Measurements from ENCODE around the gene FH.

DNA sequence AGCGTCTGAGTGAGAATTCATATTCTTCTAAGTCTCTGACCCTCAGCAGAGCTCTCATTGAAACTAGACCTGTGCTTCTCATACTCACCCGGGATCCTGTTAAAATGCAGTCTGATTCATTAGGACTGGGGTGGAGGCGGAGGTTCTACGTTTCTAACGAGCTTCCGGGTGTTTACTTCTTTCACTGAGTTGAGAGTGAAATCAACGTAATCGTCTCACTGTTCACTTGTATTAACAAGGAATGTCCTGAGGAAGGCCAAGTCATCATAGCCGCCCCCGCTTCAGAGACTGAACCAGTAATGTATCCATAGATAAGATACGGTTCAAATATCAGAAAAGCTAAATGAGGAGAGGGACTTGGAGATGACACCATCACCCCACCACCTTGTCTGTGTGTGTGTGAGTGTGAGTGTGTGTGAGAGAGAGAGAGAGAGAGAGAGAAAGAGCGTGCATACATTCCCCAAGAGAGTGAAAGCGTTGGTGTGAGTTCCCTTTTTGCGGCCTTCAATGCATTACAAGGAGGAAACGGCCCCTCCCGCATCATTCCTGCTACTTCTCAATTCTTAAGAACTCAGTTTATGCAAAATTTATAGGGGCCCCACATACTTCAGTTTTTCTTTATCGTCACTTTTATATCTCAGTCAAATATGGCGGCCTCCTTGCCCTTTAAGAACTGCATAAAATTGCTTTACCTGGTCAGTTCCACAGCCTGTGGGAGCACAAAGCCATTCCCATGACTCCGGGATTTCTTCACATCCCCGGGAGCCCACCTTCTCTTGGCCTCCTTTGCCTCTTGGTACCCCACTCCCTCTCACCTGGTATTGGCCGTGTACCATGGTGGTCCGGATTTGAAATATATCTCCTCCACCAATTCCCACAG is 32.4 kb upstream of the FH start:
- TF ChIP-seq, protein P1, sequence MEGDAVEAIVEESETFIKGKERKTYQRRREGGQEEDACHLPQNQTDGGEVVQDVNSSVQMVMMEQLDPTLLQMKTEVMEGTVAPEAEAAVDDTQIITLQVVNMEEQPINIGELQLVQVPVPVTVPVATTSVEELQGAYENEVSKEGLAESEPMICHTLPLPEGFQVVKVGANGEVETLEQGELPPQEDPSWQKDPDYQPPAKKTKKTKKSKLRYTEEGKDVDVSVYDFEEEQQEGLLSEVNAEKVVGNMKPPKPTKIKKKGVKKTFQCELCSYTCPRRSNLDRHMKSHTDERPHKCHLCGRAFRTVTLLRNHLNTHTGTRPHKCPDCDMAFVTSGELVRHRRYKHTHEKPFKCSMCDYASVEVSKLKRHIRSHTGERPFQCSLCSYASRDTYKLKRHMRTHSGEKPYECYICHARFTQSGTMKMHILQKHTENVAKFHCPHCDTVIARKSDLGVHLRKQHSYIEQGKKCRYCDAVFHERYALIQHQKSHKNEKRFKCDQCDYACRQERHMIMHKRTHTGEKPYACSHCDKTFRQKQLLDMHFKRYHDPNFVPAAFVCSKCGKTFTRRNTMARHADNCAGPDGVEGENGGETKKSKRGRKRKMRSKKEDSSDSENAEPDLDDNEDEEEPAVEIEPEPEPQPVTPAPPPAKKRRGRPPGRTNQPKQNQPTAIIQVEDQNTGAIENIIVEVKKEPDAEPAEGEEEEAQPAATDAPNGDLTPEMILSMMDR (IDR thresholded peaks at IDR 0.05) = no peak
- TF ChIP-seq POLR2A (IDR thresholded peaks at IDR 0.05) = no peak

All from lower leg skin (tissue), 3 donors.